Measurements from ENCODE around the gene LMBR1. TPM values are rescaled to one million over a fixed set of nuclear protein-coding genes. Genes with fewer than 3 reads are reported as not detected.
"Not testable (repeated sequence)": the region's sequence is repeated elsewhere in the genome, so short reads cannot be mapped to it uniquely, and the experiment has no call there.

LMBR1 gene
- total RNA-seq, 1 donor from 2014 or later, result 45.0 TPM

DNA sequence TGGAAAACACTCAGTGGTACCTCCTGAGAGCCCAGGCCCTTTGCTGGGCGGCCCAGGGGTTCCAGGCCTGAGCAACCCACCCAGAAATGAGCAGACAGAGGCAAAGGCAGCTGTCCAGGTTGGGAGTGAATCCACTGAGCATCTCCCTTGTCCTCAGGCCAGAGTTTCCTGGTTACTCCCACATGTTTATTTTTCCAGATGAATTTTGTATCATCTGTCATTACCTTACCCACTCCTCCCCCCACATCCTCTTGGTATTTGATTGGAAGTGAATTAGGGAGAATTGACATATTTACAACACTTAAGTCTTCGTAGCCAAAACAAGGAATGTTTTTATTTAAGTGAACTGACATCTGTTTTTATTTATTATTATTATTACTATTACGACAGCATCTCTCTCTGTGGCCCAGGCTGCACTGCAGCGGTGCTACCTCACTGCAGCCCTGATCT, 13.2 kb upstream of the LMBR1 start:
- DNase-seq (ENCODE audit: low read depth), result no peak

DNA sequence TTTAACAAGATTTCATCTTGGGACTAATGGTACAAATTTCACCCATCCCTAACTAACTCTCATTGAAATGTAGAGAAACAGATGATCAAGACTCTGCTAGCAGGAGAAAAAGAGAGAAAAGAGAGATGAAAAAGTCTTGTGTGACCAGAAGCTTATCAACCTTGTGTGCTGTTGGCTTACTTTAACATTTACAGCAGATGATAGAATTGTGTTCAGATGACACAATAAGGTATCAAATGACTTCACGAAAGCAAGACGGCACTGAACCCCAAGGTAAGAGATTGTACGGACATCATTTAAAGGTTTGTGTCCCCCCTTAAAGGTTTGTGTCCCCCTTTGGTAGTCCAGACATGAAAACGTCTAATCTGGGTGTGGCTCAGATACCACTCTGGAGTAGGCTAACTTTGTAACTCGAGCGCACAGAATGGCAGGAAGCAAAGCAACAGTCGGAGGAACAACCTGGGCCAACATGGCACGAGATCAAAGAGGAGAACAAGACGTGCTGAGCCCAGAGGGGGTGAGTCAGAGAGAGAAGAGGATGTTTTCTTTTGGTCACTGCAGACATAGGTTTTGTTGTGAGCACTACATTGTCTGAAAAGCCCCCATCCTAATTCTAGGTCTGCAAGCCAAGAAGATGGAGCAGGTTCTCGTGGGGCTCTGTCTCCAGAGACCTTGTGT, 10.4 kb upstream of the LMBR1 start:
- DNase-seq (ENCODE audit: low read depth), result peak; percentile 51

- not testable (repeated sequence) for DNase-seq (ENCODE audit: low read depth)
These were observed 7.1 kb upstream of the LMBR1 start for GRCh38 chr7:156900093-156900492.

DNA sequence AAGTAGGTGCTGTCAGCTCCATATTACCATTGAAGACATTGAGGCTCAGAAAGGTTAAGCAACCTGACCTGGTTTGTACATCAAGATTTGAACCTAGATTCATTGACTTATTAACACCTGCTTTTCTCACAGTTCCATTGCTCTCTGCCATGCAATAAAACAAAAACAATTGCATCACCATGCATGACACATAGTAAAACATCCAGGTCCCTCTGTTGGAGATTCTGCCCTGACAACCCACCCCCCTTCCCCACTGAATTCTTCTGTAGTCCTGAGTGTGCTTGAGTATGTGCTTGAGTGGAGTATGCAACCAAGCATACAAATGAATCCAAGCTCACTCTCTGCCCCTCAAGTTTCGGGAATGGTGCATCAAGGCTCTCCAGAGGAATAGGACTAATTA, 6.0 kb upstream of the LMBR1 start:
- no peak for DNase-seq (ENCODE audit: low read depth)

DNA sequence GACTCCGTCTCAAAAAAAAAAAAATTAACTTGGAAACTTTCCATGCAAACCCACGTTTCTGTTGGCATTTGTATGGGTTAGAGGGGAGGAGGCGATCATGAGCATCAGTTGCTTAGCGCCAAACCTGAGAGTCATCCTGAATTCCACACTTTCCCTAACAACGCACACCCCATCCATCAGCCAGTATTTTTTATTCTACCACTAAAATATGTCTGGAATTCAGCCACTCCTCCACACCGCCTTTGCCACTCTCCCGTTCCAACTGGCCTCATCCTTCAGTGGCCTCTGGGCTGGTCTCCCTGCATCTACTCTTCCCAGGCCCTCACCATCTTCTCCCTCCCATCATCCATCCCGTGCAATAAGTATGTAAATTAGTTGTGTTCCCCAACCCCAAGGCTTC, 4.7 kb upstream of the LMBR1 start:
- peak; percentile 61 for DNase-seq (ENCODE audit: low read depth)

DNA sequence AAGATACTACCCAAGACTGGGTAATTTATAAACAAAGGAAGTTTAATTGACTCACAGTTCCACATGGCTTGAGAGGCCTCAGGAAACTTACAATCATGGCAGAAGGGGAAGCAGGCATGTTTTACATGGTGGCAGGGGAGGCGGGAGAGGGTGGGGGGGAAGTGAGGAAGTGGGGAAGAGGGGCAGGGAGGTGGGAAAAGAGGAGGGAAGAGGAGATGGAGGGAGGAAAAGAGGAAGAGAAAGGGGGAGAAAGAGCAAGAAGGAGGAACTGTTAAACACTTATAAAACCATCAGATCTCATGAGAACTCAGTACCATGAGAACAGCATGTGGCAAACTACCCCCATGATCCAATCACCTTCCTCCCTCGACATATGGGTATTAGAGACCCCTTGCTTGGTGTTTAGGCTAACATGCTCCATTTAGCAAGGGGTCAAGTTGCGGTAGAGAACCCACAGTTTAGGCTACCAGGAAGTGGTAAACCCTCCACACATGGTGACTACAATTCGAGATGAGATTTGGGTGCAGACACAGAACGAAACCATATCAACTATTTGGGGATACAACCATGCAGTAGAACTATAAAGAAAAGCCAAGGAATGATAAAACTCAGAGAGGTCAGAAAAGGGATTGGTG, 3.5 kb upstream of the LMBR1 start:
- no peak for DNase-seq (ENCODE audit: low read depth)

GRCh38 chr7:156895024-156895780, 2.2 kb upstream of the LMBR1 start:
- DNase-seq (ENCODE audit: low read depth), result no peak

DNA sequence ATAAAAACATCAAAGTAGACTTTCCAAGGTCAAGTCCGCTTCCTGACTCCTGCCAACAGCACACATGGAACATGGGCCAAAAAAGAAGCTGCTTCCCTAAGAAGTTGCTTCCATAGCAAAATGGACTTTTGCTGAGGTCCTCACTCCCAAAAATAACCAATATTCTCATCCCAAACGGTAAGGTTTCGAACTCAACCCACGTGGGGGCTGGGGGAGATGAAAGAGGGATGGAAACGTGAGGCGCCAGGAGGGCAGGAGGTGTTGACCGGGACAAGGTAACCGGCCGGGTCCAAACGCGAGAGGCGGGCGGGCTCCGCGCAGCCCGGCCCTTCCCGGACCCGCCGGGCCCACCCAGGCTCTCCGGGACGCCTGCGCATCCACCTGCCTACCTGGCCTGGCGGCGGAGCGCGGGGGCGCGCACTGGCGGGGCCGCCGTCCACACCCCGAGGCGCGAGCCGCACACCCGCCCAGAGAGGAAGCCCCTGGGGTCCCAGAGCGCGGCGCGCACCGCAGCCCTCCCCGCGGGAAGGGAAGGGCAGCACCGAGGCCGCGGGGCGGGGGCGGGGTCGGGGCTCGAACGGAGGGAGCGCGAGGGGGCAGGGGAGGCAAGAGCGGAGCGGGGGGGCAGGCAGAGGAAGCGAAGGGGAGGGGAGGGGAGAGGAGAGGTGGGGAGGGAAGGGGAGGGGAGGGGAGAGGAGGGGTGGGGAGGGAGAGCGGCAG, 742 bp downstream of the LMBR1 start:
- peak; percentile 34 for DNase-seq (ENCODE audit: low read depth)

DNA sequence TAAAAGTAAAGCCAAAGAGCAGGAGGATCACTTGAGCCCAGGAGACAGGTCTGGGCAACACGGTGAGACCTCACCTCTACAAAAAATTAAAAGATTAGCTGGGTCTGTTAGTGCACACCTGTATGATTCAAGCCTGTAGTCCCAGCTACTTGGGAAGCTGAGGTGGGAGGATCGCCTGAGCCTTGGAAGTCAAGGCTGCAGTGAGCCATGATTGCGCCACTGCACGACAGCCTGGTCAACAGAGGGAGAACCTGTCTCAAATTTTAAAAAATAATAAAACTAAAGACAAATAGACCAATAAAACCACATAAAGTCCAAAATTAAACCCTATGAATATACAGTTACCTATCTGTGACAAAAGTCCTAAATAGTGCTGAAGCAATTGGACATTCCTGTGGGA, 3.2 kb downstream of the LMBR1 start:
- DNase-seq (ENCODE audit: low read depth), result no peak

DNA sequence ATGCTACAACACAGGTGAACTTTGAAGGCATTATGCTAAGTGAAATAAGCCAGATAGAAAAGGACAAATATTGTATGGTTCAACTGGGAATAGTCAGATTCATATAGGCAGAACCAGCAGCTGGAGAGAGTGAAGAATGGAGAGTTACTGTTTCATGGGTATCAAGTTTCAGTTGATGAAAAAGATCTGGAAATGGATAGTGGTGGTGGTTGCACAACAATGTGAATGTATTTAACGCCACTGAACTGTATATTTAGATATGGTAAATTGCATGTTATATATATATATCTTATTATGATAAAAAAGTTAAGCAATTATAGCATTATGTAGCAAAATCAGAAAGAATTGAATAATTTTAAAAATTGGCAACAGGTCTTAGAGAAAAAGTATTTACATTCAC, 3.9 kb downstream of the LMBR1 start:
- no peak for DNase-seq (ENCODE audit: low read depth)

DNA sequence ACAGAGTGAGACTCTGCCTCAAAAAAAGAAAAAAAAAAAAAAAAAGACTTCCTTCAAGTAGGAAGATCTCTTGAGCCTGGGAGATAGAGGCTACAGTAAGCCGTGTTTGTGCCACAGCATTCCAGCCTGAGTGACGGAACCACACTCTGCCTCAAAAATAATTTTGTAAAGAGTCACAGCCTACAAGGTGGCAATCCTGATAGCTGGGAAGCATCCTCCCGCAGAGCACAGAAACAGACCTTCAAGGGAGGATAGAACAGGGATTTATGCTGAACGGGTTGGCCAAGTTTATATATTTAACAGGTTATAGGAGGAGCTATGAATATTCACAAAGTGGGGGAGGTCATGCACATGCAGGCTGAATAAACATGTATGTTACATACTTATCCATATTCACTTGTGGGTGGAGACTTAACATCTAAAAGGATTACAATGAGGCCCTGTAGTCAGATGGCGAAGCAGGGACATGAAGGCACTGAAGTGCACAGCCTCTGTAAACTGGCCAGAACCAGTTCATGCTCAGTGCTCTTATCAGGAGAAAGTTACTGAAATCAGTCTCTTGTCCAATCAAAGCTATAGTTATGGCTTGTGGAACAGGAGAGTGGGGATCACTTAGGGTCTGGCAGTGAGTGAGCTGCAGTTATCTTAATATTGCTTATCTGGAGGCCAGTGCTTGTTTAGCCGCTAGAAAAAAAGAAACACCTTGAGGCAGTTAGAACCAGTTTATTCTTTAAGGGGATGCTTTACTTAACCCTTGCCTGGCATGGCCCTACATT, 6.8 kb downstream of the LMBR1 start:
- DNase-seq (ENCODE audit: low read depth), result peak; percentile 34

GRCh38 chr7:156881679-156882078, 11.3 kb downstream of the LMBR1 start:
- no peak for DNase-seq (ENCODE audit: low read depth)

DNA sequence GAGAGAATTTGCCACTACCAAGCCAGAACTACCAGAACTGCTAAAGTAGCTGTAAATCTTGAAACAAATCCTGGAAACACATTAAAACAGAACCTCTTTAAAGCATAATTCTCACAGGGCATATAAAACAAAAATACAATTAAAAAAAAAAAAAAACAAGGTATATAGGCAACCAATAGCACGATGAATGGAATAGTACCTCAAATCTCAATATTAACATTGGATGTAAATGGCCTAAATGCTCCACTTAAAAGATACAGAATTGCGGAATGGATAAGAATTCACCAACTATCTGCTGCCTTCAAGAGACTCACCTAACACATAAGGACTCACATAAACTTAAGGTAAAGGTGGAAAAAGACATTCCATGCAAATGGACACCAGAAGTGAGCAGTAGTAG, 17.2 kb downstream of the LMBR1 start:
- no peak for DNase-seq (ENCODE audit: low read depth)

DNA sequence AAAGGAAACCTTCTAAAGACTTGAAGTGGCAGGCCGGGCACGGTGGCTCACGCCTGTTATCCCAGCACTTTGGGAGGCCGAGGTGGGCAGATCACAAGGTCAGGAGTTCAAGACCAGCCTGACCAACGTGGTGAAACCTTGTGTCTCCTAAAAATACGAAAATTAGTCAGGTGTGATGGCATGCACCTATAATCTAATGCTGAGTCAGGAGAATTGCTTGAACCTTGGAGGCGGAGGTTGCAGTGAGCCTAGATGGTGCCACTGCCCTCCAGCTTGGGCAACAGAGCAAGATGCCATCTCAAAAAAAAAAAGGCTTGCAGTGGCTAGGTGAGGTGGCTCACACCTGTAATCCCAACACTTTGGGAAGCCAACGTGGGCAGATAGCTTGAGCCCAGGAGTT, 24.6 kb downstream of the LMBR1 start:
- DNase-seq (ENCODE audit: low read depth), result not testable (repeated sequence)

GRCh38 chr7:156865493-156865892, 27.5 kb downstream of the LMBR1 start:
- DNase-seq (ENCODE audit: low read depth), result no peak

DNA sequence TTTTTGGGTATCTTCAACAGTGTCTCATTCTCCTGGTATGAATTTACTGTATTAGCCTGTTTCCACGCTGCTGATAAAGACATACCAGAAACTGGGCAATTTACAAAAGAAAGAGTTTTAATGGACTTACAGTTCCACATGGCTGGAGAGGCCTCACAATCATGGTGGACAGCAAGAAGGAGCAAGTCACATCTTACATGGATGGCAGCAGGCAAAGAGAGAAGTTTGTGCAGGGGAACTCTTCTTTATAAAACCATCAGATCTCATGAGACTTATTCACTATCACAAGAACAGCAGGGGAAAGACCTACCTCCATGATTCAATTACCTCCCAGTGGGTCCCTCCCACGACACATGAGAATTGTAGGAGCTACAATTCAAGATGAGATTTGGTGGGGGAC, 31.0 kb downstream of the LMBR1 start:
- not testable (repeated sequence) for DNase-seq (ENCODE audit: low read depth)

DNA sequence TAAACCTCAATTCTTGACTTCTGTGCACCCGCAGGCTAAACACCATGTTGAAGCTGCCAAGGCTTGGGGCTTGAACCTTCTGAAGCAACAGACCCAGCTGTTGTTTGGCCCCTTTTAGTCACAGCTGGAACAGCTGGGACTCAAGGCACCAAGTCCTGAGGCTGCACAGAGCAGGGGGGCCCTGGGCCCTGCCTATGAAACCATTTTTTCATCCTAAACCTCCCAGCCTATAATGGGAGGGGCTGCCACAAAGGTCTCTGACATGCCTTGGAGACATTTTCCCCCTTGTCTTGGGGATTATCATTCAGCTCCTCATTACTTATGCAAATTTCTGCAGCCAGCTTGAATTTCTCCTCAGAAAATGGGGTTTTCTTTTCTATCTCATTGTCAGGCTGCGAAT, 31.8 kb downstream of the LMBR1 start:
- DNase-seq (ENCODE audit: low read depth), result no peak

- DNase-seq (ENCODE audit: low read depth), result not testable (repeated sequence)
These were observed 32.9 kb downstream of the LMBR1 start for GRCh38 chr7:156860099-156860498.

DNA sequence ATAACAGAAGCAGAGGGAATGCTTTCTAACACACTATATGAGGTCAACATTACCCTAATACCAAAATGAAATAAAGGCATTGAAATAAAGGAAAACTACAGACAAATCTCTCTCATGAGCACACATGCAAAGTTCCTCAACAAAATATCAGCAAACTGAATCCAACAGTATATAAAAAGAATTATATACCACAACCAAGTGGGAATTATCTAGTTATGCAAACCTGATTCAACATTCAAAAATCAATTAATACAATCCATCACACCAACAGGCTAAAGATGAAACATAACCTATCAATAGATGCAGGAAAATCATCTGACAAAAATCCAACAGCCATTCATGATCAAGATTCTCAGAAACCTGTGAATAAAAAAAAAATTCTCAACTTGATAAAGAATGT, 34.5 kb downstream of the LMBR1 start:
- DNase-seq (ENCODE audit: low read depth), result no peak

DNA sequence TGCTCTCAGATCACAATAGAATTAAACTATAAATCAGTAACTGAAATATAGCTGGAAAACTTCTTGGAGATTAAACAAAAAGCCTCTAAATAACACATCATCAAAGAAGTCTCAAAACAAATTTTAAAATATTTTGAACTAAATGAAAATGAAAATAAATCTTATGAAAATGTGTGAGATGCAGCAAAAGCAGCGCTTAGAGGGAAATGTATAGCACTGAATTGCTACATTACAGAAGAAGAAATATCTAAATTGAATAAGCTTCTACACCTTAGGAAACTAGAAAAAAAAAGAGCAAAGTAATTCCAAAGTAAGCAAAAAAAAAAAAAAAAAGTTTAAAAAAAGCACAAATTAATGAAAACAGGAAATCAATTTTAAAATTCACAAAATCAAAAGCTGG, 35.2 kb downstream of the LMBR1 start:
- DNase-seq (ENCODE audit: low read depth), result no peak

GRCh38 chr7:156854654-156855053, 38.3 kb downstream of the LMBR1 start:
- no peak for DNase-seq (ENCODE audit: low read depth)

Data from myocyte (in vitro differentiated cells).